HepG2 (cell line): ENCODE data around the gene SCAMP3. TPM values are rescaled to one million over a fixed set of nuclear protein-coding genes. Genes with fewer than 3 reads are reported as not detected.
A peak's percentile ranks its signal among the peaks of the same experiment; 100 is the strongest.

Source experiments
- E2F5 ChIP-seq: sonication (generic); formaldehyde crosslinking; conservative IDR thresholded peaks from 2 replicates; pipeline ENCODE4 v1.4.0; 2020; ENCODE audit warnings: missing genetic modification reagents
- ELF4 ChIP-seq: sonication (generic); formaldehyde crosslinking; IDR thresholded peaks from 2 replicates; pipeline ENCODE4 v1.5.0; 2020; ENCODE audit warnings: missing genetic modification reagents, mild to moderate bottlenecking, moderate library complexity, borderline replicate concordance
- ERF ChIP-seq: IDR thresholded peaks from 2 replicates; pipeline ENCODE4 v1.6.1; 2018; ENCODE audit warnings: missing biosample characterization, missing genetic modification reagents
- HCFC1 ChIP-seq: fragments of 150-350 bp; IDR thresholded peaks from 2 replicates; pipeline ENCODE4 v1.6.1; 2014; ENCODE audit warnings: low read depth, low read length
- HHEX ChIP-seq: IDR thresholded peaks from 2 replicates; pipeline ENCODE4 v1.6.1; 2016; ENCODE audit warnings: control low read depth
- IRF9 ChIP-seq: sonication (generic); formaldehyde crosslinking; IDR thresholded peaks from 2 replicates; pipeline ENCODE4 v1.8.0; 2022; ENCODE audit warnings: missing genetic modification reagents, mild to moderate bottlenecking, borderline replicate concordance
- MED8 ChIP-seq: sonication (generic); formaldehyde crosslinking; IDR thresholded peaks from 2 replicates; pipeline ENCODE4 v1.8.1; 2023; ENCODE audit warnings: mild to moderate bottlenecking, missing genetic modification reagents; ENCODE audit not compliant: insufficient replicate concordance
- MEF2D ChIP-seq: sonication (generic); formaldehyde crosslinking; IDR thresholded peaks from 2 replicates; pipeline ENCODE4 v1.5.1; 2020; ENCODE audit warnings: mild to moderate bottlenecking, missing genetic modification reagents
- NR1H2 ChIP-seq: sonication (generic); formaldehyde crosslinking; IDR thresholded peaks from 2 replicates; pipeline ENCODE4 v1.8.1; 2022; ENCODE audit warnings: low read depth, missing genetic modification reagents, borderline replicate concordance
- REXO4 ChIP-seq: sonication (generic); formaldehyde crosslinking; IDR thresholded peaks from 2 replicates; pipeline ENCODE4 v1.8.0; 2022; ENCODE audit warnings: missing genetic modification reagents, mild to moderate bottlenecking, borderline replicate concordance
- SALL1 ChIP-seq: sonication (generic); formaldehyde crosslinking; IDR thresholded peaks from 2 replicates; pipeline ENCODE4 v1.8.0; 2022; ENCODE audit warnings: mild to moderate bottlenecking, missing genetic modification reagents
- SAP130 ChIP-seq: IDR thresholded peaks from 2 replicates; pipeline ENCODE4 v1.6.1; 2016; ENCODE audit warnings: low read depth
- SP140L ChIP-seq: sonication (generic); formaldehyde crosslinking; IDR thresholded peaks from 2 replicates; pipeline ENCODE4 v1.4.0; 2020; ENCODE audit warnings: missing genetic modification reagents, borderline replicate concordance
- TBX3 ChIP-seq: fragments of 450-650 bp; IDR thresholded peaks from 2 replicates; pipeline ENCODE4 v1.6.1; 2017; ENCODE audit warnings: antibody characterized with exemption, mild to moderate bottlenecking, inconsistent platforms, borderline replicate concordance
- TFDP1 ChIP-seq: IDR thresholded peaks from 2 replicates; pipeline ENCODE4 v1.6.1; 2016; ENCODE audit warnings: missing compliant biosample characterization, missing genetic modification reagents, borderline replicate concordance
- ZBTB25 ChIP-seq: IDR thresholded peaks from 2 replicates; pipeline ENCODE4 v1.6.1; 2018; ENCODE audit warnings: missing genetic modification reagents
- ZFX ChIP-seq: sonication (generic); formaldehyde crosslinking; IDR thresholded peaks from 2 replicates; pipeline ENCODE4 v1.4.0; 2020; ENCODE audit warnings: mild to moderate bottlenecking, low read depth, missing genetic modification reagents, moderate library complexity
- ZNF263 ChIP-seq: sonication (generic); formaldehyde crosslinking; IDR thresholded peaks from 2 replicates; pipeline ENCODE4 v1.4.0; 2020; ENCODE audit warnings: missing genetic modification reagents
- ZNF598 ChIP-seq: sonication (generic); formaldehyde crosslinking; IDR thresholded peaks from 2 replicates; pipeline ENCODE4 v1.5.1; 2020; ENCODE audit warnings: mild to moderate bottlenecking, missing genetic modification reagents, borderline replicate concordance
- ZNF646 ChIP-seq: sonication (generic); formaldehyde crosslinking; IDR thresholded peaks from 2 replicates; pipeline ENCODE4 v1.9.0; 2021; ENCODE audit warnings: mild to moderate bottlenecking, missing genetic modification reagents
- polyA plus RNA-seq, 8 experiments: library from polyadenylated mRNA; depleted of rRNA in 3 of 8; stranded (reverse) in 7 of 8; unstranded in 1 of 8; fragments of >200 nt; fragmentation: Illumina TruSeq in 4 of 8; extraction: Trizol in 4 of 8; gene quantifications; 2 replicates each; pipeline versions ENCODE4 v1.2.1 to v1.2.3, GENCODE V29; 2011 to 2016; ENCODE audit warnings: low read depth in 4 of 8, missing spikeins in 1 of 8, mixed read lengths in 1 of 8; ENCODE audit not compliant: insufficient read depth in 1 of 8
- total RNA-seq, 5 experiments: library from RNA; depleted of rRNA; stranded (reverse); fragments of >200 nt; fragmentation: Illumina TruSeq; extraction: Trizol; gene quantifications; 2 replicates each; pipeline ENCODE4 v1.2.3, GENCODE V29; 2016; ENCODE audit warnings: low read depth in 1 of 5

SCAMP3 gene
- total and polyA plus RNA-seq, 2 of the 13 experiments (the other 11 are each of a cell fraction or from before 2014, with no cell fraction given): 46.8 to 83.3 TPM

GRCh38 chr1:155305881-155306391, 43.8 kb upstream of the SCAMP3 start (continued):
- TF ChIP-seq E2F5 (CRISPR knock-in tag) (no peak), HCFC1 (no peak), MED8 (CRISPR knock-in tag) (peak; percentile 21), ZNF263 (CRISPR knock-in tag) (no peak), SP140L (CRISPR knock-in tag) (no peak), ZFX (CRISPR knock-in tag) (peak; percentile 62), ERF (no peak), ZBTB25 (CRISPR knock-in tag) (no peak), ZNF598 (CRISPR knock-in tag) (0 out of 2 replicates have a peak, but pooled peaks have one; percentile 55), TFDP1 (0 out of 2 replicates have a peak, but pooled peaks have one; percentile 10), IRF9 (CRISPR knock-in tag) (no peak), SALL1 (peak; percentile 18; the same call in 1 of the 2 replicates), ELF4 (no peak), HHEX (CRISPR knock-in tag) (no peak), REXO4 (CRISPR knock-in tag) (no peak), TBX3 (no peak), SAP130 (CRISPR knock-in tag) (0 out of 2 replicates have a peak, but pooled peaks have one; percentile 11), MEF2D (CRISPR knock-in tag) (0 out of 2 replicates have a peak, but pooled peaks have one; percentile 27), NR1H2 (CRISPR knock-in tag) (no peak), ZNF646 (no peak)
